ENCODE measurements around the gene CCL28. TPM values are rescaled to one million over a fixed set of nuclear protein-coding genes. Genes with fewer than 3 reads are reported as not detected.

CCL28 gene
- total and polyA plus RNA-seq, 10 of the 15 experiments (the other 5 are each of a cell fraction or from before 2014, with no cell fraction given), result 1.5 to 7.5 (median 4.4) TPM

DNA sequence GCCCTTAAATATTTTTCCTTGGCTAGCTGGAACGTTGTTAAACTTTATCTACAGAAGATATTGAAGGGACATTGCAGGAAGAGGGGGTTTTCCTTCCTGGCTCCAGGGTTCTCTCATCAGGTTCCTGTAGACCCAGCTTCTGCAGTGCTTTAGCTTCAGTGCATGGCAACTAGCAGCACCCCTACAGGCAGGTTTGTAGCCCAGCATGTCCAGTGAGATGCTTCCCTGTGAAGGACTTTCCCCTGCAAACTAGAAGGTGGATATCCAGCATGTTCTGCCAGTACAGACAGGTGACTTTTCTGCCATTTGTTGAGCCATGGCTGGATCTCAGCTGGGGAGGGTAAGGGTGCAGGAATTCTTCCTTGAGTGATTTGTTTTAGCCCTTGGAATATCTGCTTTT, 10.4 kb downstream of the CCL28 start:
- H2AFZ ChIP-seq (ENCODE audit: control insufficient read depth, low read depth, low read length), result no peak overlapping the region
- no TSS peak for BruUV-seq (replicated peaks)
- H4K20me1 ChIP-seq (ENCODE audit: control insufficient read depth, insufficient read depth), result no peaks in the 10 kb centered on the region
- ATAC-seq, result peak; percentile 83
- in situ Hi-C loops (cut with MboI) (no loop called here), intact Hi-C loops (cut with micrococcal nuclease; ENCODE audit: unreplicated experiment) (no loop called here)
- no peaks in the 10 kb centered on the region for H3K79me2 ChIP-seq (ENCODE audit: control insufficient read depth, insufficient read depth, low read length)
- H3K9me3 ChIP-seq (replicated peaks; ENCODE audit: control insufficient read depth, insufficient read depth, low read length), result no peaks in the 10 kb centered on the region
- no peak overlapping the region for H3K4me3 ChIP-seq
- H3K36me3 ChIP-seq (ENCODE audit: control insufficient read depth in 2 of 2, insufficient read depth in 2 of 2, low read length in 1 of 2), result no peaks in the 10 kb centered on the region
- 0% methylated on average over 1 of the region's 1 CpG for WGBS (ENCODE audit: insufficient coverage, insufficient replicate concordance, low lambda C conversion rate, missing lambda C conversion rate)
- H3K27ac ChIP-seq (ENCODE audit: control insufficient read depth, insufficient read depth), result no peak overlapping the region
- RAD21 ChIA-PET (ENCODE audit: unreplicated experiment), result interaction anchor here (0.7 kb wide), 1 partner anchor 83 kb away, joined by 5 read pairs; the partner anchor contains the start of gene TMEM267
- SMC1A ChIA-PET (ENCODE audit: uncharacterized antibody, unreplicated experiment), result interaction anchor here (0.7 kb wide), 1 partner anchor 82 kb away, joined by 3 read pairs; no protein-coding TSS in a partner anchor
- TF ChIP-seq TAF1 (IDR thresholded peaks at IDR 0.05; ENCODE audit: borderline replicate concordance, low read depth, low read length) (no peak), CTCF (IDR thresholded peaks at IDR 0.05 in 2 of 3, conservative IDR thresholded peaks at IDR 0.05 in 1 of 3; ENCODE audit: control insufficient read depth in 2 of 3, extremely low read depth in 1 of 3, insufficient read depth in 1 of 3, low read depth in 3 of 3, low read length in 3 of 3) (peak in 2 of 3 experiments; percentile 22 to 37; a peak in 2 of 6 replicates), NR2C2 (IDR thresholded peaks at IDR 0.05; ENCODE audit: borderline replicate concordance, control insufficient read depth, insufficient read length, low read depth) (no peak)
- CTCF ChIA-PET, result interaction anchor here (1.0 to 2.1 kb wide), 4 partner anchors 12 to 83 kb away, joined by 3 to 8 read pairs (median 4); no protein-coding TSS in a partner anchor
- no peak for FAIRE-seq
- H3K4me1 ChIP-seq (ENCODE audit: control insufficient read depth, insufficient read depth, low read length), result no peaks in the 10 kb centered on the region
- H3K9ac ChIP-seq (ENCODE audit: control insufficient read depth, insufficient read depth, low read length), result no peak overlapping the region
- H3K4me2 ChIP-seq (ENCODE audit: control insufficient read depth, insufficient read depth), result no peak overlapping the region
- POLR2A ChIA-PET, result interaction anchor here (1.1 kb wide), 1 partner anchor 11 kb away, joined by 3 read pairs; the partner anchor contains the start of gene CCL28
- no peaks in the 10 kb centered on the region for H3K27me3 ChIP-seq (replicated peaks in 1 of 2; ENCODE audit: control insufficient read depth in 2 of 2, insufficient read depth in 2 of 2, low read length in 1 of 2)
- no peak for DNase-seq (ENCODE audit: low read depth, low spot score)

DNA sequence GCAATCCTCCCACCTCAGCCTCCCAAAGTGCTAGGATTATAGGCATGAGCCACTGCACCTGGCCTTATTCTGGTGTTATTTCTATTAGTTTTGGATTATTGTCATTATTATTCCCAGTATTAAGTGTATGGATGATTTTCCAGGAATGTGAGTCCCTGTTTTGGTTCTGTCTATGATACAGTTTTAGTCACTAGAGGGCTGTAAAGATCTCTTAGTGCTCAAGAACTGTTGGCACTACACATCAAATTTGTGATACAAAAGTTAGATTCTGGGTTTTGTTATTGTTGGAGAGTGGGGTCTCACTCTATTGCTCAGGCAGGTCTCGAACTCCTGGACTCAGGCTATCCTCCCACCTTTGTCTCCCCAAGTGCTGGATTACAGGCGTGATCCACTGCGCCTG, 12.1 kb downstream of the CCL28 start:
- no TSS peak for BruUV-seq (replicated peaks)
- FAIRE-seq (no peak), ATAC-seq (no peak), DNase-seq (ENCODE audit: low read depth, low spot score) (no peak)
- CTCF ChIA-PET, result interaction anchor here (2.3 to 3.5 kb wide), 2 partner anchors 11 to 84 kb away, joined by 10 to 12 read pairs; partner anchors contain the start of genes CCL28 and TMEM267
- SMC1A ChIA-PET (ENCODE audit: uncharacterized antibody, unreplicated experiment), result no interaction called here
- in situ Hi-C loops (cut with MboI), result no loop called here
- H3K79me2 ChIP-seq (ENCODE audit: control insufficient read depth, insufficient read depth, low read length), result no peaks in the 10 kb centered on the region
- POLR2A ChIA-PET, result interaction anchor here (0.7 kb wide), 1 partner anchor 488 kb away, joined by 3 read pairs; no protein-coding TSS in a partner anchor
- WGBS (ENCODE audit: insufficient coverage, insufficient replicate concordance, low lambda C conversion rate, missing lambda C conversion rate), result 79% methylated on average over 3 of the region's 3 CpGs
- RAD21 ChIA-PET (ENCODE audit: unreplicated experiment), result interaction anchor here (1.1 kb wide), 1 partner anchor 84 kb away, joined by 5 read pairs; the partner anchor contains the start of gene TMEM267
- no peaks in the 10 kb centered on the region for H4K20me1 ChIP-seq (ENCODE audit: control insufficient read depth, insufficient read depth)
- no peak overlapping the region for H3K4me3 ChIP-seq
- no peaks in the 10 kb centered on the region for H3K27me3 ChIP-seq (replicated peaks in 1 of 2; ENCODE audit: control insufficient read depth in 2 of 2, insufficient read depth in 2 of 2, low read length in 1 of 2)
- no peaks in the 10 kb centered on the region for H3K9me3 ChIP-seq (replicated peaks; ENCODE audit: control insufficient read depth, insufficient read depth, low read length)
- intact Hi-C loops (cut with micrococcal nuclease; ENCODE audit: unreplicated experiment), result no loop called here
- no peaks in the 10 kb centered on the region for H3K36me3 ChIP-seq (ENCODE audit: control insufficient read depth in 2 of 2, insufficient read depth in 2 of 2, low read length in 1 of 2)
- H3K9ac ChIP-seq (ENCODE audit: control insufficient read depth, insufficient read depth, low read length), result no peak overlapping the region
- no peak overlapping the region for H2AFZ ChIP-seq (ENCODE audit: control insufficient read depth, low read depth, low read length)
- no peak overlapping the region for H3K4me2 ChIP-seq (ENCODE audit: control insufficient read depth, insufficient read depth)
- TF ChIP-seq NR2C1 (IDR thresholded peaks at IDR 0.05) (no peak), CTCF (IDR thresholded peaks at IDR 0.05 in 2 of 3, conservative IDR thresholded peaks at IDR 0.05 in 1 of 3; ENCODE audit: control insufficient read depth in 2 of 3, extremely low read depth in 1 of 3, insufficient read depth in 1 of 3, low read depth in 3 of 3, low read length in 3 of 3) (peak in 1 of 3 experiments; percentile 22; a peak in 1 of 6 replicates), IKZF2 (IDR thresholded peaks at IDR 0.05) (no peak)
- H3K27ac ChIP-seq (ENCODE audit: control insufficient read depth, insufficient read depth), result no peak overlapping the region
- no peaks in the 10 kb centered on the region for H3K4me1 ChIP-seq (ENCODE audit: control insufficient read depth, insufficient read depth, low read length)
